Kidney glomerular epithelial cell (primary cell): ENCODE results near the gene SORBS1.

Source experiments
- DNase-seq: peaks from one replicate; lab custom pipeline; 2025; lab: John Stamatoyannopoulos, UW

The SORBS1 gene

GRCh38 chr10:95539560-95540284 is 21.4 kb downstream of the SORBS1 start:
- DNase-seq: no peak

- no peak for DNase-seq
Measured at GRCh38 chr10:95538412-95538811, 22.8 kb downstream of the SORBS1 start.

- DNase-seq: no peak
Measured at GRCh38 chr10:95537542-95537927, 23.6 kb downstream of the SORBS1 start.

- DNase-seq: no peak
Measured at GRCh38 chr10:95536894-95537541, 24.2 kb downstream of the SORBS1 start.

GRCh38 chr10:95536017-95536416 is 25.2 kb downstream of the SORBS1 start:
- DNase-seq: no peak

GRCh38 chr10:95535526-95535925 is 25.6 kb downstream of the SORBS1 start:
- no peak for DNase-seq

GRCh38 chr10:95533590-95533989 is 27.6 kb downstream of the SORBS1 start:
- no peak for DNase-seq

GRCh38 chr10:95532536-95532935 is 28.6 kb downstream of the SORBS1 start:
- DNase-seq: no peak

- no peak for DNase-seq
Measured at GRCh38 chr10:95531994-95532399, 29.2 kb downstream of the SORBS1 start.

- DNase-seq: no peak
Measured at GRCh38 chr10:95531058-95531809, 29.9 kb downstream of the SORBS1 start.

GRCh38 chr10:95530561-95530960 is 30.6 kb downstream of the SORBS1 start:
- DNase-seq: no peak

- no peak for DNase-seq
Measured at GRCh38 chr10:95530029-95530428, 31.1 kb downstream of the SORBS1 start.

GRCh38 chr10:95526044-95526443 is 35.1 kb downstream of the SORBS1 start:
- DNase-seq: no peak

GRCh38 chr10:95525033-95525418 is 36.1 kb downstream of the SORBS1 start:
- DNase-seq: no peak

- DNase-seq: no peak
Measured at GRCh38 chr10:95524358-95525032, 36.7 kb downstream of the SORBS1 start.

- no peak for DNase-seq
Measured at GRCh38 chr10:95522117-95522516, 39.1 kb downstream of the SORBS1 start.

- no peak for DNase-seq
Measured at GRCh38 chr10:95520617-95521016, 40.6 kb downstream of the SORBS1 start.

- DNase-seq: no peak
Measured at GRCh38 chr10:95518455-95519452, 42.4 kb downstream of the SORBS1 start.

- DNase-seq: peak; percentile 94
Measured at GRCh38 chr10:95517536-95518454, 43.4 kb downstream of the SORBS1 start.

GRCh38 chr10:95516774-95517373 is 44.3 kb downstream of the SORBS1 start:
- no peak for DNase-seq
